ENCODE results near the gene PCF11.

The PCF11 gene

DNA sequence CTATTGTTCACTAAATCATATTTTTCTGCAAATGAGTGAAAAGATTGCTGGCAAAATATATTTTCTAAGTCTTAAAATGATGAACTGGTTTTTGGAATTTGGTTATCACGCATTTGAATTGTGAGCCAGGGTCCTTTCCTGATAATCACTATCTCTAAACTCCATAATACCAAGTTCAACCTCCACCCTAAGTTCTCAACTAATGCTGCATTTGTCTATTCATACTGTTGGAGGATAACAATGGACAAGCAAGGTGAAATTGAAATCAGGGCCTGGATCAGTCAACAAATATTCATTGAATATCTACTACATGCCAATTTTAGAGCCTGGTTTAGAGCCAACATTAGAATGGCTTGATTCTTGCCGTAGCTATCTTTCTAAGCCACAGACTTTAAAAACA is 4.7 kb upstream of the PCF11 start:
- no peak for DNase-seq (ENCODE audit: low spot score)

DNA sequence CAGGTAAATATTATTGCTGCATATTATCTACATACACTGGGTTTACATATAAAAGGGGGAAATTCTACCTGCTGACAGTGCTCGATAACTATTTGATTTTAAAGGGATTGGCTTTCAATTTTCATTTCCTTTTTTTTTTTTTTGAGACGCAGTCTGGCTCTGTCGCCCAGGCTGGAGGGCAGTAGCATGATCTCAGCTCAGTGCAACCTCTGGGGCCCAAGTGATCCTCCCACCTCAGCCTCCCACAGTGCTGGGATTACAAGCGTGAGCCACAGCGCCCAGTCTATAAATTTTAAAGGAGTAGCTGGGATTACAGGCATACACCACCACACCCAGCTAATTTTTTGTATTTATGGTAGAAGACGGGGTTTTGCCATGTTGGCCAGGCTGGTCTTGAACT is 3.2 kb upstream of the PCF11 start:
- no peak for DNase-seq (ENCODE audit: low spot score)

GRCh38 chr11:83156144-83156995 is 561 bp upstream of the PCF11 start:
- peak; percentile 100 for DNase-seq (ENCODE audit: low spot score)

DNA sequence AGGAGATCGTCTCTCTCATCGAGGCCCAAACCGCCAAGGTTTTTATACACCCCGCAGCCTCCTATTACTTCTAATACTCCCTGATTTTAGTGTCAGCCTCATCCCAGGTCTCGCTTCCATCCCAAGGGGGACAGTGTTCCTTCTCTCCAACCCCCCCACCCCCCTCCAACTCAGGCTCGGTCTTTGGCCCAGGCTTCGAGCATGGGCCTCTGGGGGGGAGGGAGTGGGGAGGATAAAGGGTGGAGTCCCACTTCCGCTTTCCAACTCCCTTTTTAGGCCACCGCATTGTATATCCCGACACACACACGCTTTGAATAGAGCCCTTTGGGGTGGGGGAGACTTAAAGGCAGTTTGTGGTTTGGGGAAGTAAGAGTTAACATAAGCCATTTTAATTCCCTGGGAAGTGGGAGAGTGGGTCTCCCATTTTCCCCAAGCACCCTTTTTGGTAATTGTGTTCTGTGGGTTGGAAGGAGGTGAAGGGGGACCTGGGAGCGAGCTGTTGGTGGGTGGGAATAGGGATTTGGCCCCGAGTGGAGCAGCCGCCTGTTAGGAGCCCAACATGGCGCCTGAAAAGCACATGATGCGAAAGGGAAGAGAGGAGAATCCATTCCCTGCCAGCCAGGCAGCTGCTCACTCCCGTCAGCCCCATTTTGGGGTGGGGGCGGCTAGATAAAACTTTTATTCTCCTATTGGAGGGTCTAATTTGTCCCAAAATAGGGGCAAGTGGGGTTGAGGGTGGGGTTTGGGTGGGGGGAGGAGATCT is 844 bp downstream of the PCF11 start:
- DNase-seq (ENCODE audit: low spot score): peak; percentile 53

GRCh38 chr11:83158357-83158786 is 1.4 kb downstream of the PCF11 start:
- DNase-seq (ENCODE audit: low spot score): no peak

- DNase-seq (ENCODE audit: low spot score): no peak
Observed at GRCh38 chr11:83158965-83159901, 2.3 kb downstream of the PCF11 start.

DNA sequence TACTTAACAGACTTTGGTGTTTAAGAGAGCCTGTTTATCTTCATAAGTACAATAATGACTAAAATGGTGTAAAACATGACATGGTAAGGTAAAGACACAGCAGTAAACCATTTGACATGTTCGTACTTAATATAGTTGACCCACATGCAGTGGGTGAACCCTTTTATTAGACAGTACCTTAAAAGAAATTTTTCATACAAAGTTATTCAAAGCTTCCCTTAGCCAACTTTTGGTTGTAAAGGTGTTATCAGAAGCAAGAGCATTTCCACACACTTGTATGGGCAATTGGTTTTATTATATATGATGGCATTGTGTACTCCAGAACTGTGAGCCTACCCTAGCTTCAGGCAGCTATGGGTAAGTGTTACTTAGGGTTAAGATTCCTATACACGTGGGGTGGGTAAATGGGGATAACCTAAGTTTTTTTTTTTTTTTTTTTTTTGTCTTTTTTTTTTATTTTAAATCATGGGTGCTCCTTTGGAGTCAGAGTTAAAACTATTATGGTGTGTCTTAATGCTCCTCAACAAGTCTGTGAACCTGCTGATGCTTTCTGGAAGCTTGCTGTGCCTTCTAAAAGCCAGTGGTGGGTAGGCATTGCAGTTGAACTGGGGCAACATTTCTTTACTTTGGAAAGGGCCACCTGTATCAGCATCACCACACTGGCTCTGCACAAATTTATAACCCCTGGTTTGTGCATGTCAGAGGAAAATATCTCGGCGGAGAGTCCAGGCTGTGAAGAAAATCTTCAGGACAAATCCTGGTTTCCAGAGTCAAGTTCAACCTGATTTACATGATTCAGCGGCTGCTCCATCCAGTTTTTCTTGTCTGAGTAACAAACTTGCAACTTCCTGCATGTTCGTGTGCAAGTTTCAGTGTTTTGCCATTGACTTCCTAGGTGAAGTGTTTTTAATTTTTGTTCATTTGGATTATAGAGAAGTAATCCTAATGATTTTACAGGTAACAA is 3.3 kb downstream of the PCF11 start:
- peak; percentile 67 for DNase-seq (ENCODE audit: low spot score)

DNA sequence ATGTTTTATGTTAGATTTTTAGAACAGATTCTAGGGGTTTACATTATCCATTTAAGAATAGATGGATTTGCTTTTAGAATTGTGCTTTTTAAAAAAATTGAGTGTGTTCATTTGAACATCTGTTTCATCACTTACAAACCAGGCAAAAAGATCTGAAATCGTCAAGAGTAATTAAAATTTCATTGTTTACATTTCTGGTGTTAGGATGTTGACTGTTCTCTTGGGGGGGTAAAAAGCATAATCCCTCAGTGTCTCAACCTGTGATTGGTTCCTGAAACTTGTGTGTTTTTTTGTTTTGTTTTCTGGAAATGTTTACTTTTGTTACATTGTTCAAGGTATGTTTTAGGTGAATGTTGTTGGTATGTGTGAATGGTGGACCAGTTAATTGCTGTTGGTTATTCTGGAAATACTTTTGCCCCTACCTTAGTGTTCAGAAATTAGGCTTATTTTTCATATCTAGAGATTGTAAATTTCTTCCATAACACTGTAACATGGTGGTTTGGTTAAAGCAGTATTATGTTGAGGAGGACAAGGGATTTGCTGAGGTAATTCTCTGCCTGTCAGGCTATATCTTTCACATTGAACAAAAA is 4.8 kb downstream of the PCF11 start:
- no peak for DNase-seq (ENCODE audit: low spot score)

- DNase-seq (ENCODE audit: low spot score): no peak
Observed at GRCh38 chr11:83162377-83162776, 5.4 kb downstream of the PCF11 start.

DNA sequence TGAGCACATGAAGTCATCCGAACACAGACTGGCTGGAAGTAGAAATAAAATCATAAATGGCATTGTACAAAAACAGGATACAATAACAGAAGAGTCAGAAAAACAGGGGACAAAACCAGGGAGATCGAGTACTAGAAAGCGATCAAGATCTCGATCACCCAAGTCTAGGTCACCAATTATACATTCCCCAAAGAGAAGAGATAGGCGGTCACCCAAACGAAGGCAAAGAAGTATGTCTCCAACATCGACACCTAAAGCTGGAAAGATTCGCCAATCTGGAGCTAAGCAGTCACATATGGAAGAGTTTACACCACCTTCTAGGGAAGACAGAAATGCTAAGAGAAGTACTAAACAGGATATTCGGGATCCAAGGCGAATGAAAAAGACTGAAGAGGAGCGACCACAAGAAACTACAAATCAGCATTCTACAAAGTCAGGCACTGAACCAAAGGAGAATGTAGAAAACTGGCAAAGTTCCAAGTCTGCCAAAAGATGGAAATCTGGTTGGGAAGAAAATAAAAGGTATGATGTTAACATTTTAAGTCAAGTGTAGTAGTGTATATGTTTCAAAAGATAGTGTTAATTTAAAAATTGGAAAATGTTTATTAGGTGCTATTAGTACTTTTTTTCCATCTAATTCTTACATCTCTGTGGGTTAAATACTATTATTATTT is 9.4 kb downstream of the PCF11 start:
- DNase-seq (ENCODE audit: low spot score): no peak

DNA sequence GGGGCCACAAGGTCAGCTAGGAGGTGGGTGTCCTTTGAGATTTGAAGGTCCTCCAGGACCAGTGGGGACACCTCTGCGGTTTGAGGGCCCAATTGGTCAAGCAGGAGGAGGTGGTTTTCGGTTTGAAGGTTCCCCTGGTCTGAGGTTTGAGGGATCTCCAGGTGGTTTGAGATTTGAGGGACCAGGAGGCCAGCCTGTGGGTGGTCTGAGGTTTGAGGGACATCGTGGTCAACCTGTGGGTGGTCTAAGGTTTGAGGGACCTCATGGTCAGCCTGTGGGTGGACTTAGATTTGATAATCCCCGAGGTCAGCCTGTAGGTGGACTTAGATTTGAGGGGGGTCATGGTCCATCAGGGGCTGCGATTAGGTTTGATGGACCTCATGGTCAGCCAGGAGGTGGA is 11.8 kb downstream of the PCF11 start:
- DNase-seq (ENCODE audit: low spot score): no peak

DNA sequence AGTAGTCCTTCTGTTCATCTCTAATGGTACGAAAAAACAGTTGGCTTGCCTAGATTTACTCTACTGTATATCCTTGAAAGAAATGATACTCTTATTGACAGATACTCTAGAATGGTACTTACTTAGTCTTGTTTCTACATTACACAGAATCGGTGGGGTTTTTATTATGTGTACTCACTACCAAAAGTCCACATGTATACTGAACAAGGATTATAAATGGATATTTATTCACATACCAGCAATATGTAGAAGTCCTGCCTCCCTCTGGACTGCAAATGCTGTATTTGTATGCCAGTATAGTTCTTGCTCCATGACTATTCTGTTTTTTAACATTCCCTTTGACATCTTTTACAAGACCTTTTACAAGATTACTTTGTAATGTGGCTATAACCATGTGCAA is 13.9 kb downstream of the PCF11 start:
- no peak for DNase-seq (ENCODE audit: low spot score)

- no peak for DNase-seq (ENCODE audit: low spot score)
Observed at GRCh38 chr11:83172551-83172950, 15.6 kb downstream of the PCF11 start.

GRCh38 chr11:83174008-83174407 is 17.1 kb downstream of the PCF11 start:
- no peak for DNase-seq (ENCODE audit: low spot score)

GRCh38 chr11:83175815-83176214 is 18.9 kb downstream of the PCF11 start:
- no peak for DNase-seq (ENCODE audit: low spot score)

- no peak for DNase-seq (ENCODE audit: low spot score)
Observed at GRCh38 chr11:83181815-83182214, 24.9 kb downstream of the PCF11 start.

DNA sequence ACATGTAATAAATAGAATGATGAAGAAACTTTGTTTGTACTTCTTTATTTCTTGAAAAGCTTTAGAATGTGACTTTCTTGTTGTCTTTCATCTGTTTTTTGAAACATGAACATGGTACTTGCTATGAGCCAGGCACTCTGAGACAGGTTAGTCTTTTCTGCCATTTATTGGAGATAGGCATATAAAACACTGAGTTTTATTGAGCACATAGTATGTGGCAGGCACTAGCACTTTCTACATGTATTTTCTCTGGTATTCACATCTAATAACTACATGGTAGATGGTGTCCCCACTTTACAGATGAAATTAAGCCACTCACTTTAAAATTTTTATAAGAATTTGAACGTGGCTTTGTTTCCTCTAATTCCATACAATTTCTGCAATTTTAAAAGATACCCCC is 28.8 kb downstream of the PCF11 start:
- DNase-seq (ENCODE audit: low spot score): no peak

DNA sequence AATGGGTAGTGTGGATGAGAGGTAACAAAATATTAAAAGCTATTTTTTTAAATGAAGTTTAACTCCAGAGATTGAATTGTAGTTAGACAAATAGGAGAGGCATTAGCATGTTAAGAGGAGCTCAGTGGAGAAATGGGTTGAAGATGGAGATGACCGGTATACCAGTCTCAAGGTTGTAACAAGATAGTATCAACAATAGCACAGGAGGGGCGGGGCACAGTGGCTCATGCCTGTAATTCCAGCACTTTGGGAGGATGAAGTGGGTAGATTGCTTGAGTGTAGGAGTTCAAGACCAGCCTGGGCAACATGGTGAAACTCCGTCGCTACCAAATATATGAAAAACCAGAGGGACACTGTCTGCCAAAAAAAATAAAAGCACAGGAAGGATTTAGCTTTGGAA is 30.5 kb downstream of the PCF11 start:
- DNase-seq (ENCODE audit: low spot score): no peak

GRCh38 chr11:83191491-83191890 is 34.6 kb downstream of the PCF11 start:
- no peak for DNase-seq (ENCODE audit: low spot score)

DNA sequence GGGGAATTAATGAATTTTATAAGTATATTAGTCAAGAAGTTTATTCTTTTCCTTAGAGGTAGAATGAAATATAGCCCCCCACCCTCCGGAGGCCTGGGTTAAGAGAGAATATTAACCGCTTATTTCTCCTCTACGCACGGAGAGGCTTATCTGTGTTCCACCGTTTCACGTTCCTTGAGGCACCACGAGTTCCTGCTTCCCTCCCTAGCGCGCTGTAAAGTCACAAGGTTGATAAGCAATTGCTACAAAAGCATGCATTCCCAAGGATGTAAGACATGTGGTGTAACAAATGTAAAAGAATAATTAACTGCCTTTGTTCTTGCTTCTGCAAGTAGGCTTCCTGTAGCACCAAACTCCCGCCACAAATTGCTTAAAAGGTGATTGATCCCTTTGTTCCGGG is 35.1 kb downstream of the PCF11 start:
- DNase-seq (ENCODE audit: low spot score): no peak
